Activated gamma-delta T cell (primary cell): ENCODE results near the gene ABCG1.

Experiments
- DNase-seq: peaks from one replicate; lab custom pipeline; 2025; lab: John Stamatoyannopoulos, UW

Gene ABCG1

GRCh38 chr21:42232176-42232825, 13.4 kb downstream of the ABCG1 start:
- no peak for DNase-seq

GRCh38 chr21:42233067-42233961, 14.4 kb downstream of the ABCG1 start:
- peak; percentile 62 for DNase-seq

GRCh38 chr21:42234041-42234440, 15.1 kb downstream of the ABCG1 start:
- no peak for DNase-seq

- DNase-seq = peak; percentile 83
Observed at GRCh38 chr21:42234464-42235241, 15.7 kb downstream of the ABCG1 start.

- DNase-seq = no peak
Observed at GRCh38 chr21:42235593-42235992, 16.7 kb downstream of the ABCG1 start.

- no peak for DNase-seq
Observed at GRCh38 chr21:42236014-42236413, 17.1 kb downstream of the ABCG1 start.

- DNase-seq = no peak
Observed at GRCh38 chr21:42236693-42237092, 17.8 kb downstream of the ABCG1 start.

- DNase-seq = no peak
Observed at GRCh38 chr21:42237161-42237560, 18.2 kb downstream of the ABCG1 start.

GRCh38 chr21:42237577-42237976, 18.6 kb downstream of the ABCG1 start:
- no peak for DNase-seq

GRCh38 chr21:42238185-42238934, 19.4 kb downstream of the ABCG1 start:
- peak; percentile 18 for DNase-seq

GRCh38 chr21:42239556-42239955, 20.6 kb downstream of the ABCG1 start:
- no peak for DNase-seq

- no peak for DNase-seq
Observed at GRCh38 chr21:42239973-42240372, 21.0 kb downstream of the ABCG1 start.

GRCh38 chr21:42242611-42243010, 23.7 kb downstream of the ABCG1 start:
- DNase-seq = no peak

- DNase-seq = no peak
Observed at GRCh38 chr21:42243026-42243425, 24.1 kb downstream of the ABCG1 start.

- no peak for DNase-seq
Observed at GRCh38 chr21:42245331-42246193, 26.6 kb downstream of the ABCG1 start.

- no peak for DNase-seq
Observed at GRCh38 chr21:42247716-42248115, 28.8 kb downstream of the ABCG1 start.

GRCh38 chr21:42248241-42248640, 29.3 kb downstream of the ABCG1 start:
- no peak for DNase-seq

GRCh38 chr21:42248783-42249597, 30.1 kb downstream of the ABCG1 start:
- DNase-seq = no peak

- no peak for DNase-seq
Observed at GRCh38 chr21:42250422-42251403, 31.8 kb downstream of the ABCG1 start.
